RCC 7860 (cell line): ENCODE measurements around the gene KRT71.

ENCODE experiments used
- DNase-seq: peaks from one replicate; pipeline ENCODE4 v3.0.0-alpha.2; 2015; ENCODE audit warnings: low spot score
- FAIRE-seq: peaks from 2 replicates; lab custom pipeline; 2012; peaks lifted over from hg19 to GRCh38; lab: Jason Lieb, UNC

The KRT71 gene

GRCh38 chr12:52577316-52577715 is 24.4 kb upstream of the KRT71 start:
- FAIRE-seq (no peak), DNase-seq (no peak)

- FAIRE-seq (no peak), DNase-seq (no peak)
Observed at GRCh38 chr12:52575948-52576347, 23.0 kb upstream of the KRT71 start.

- no peak for DNase-seq
- no peak for FAIRE-seq
Observed at GRCh38 chr12:52575256-52575655, 22.3 kb upstream of the KRT71 start.

- FAIRE-seq = no peak
- DNase-seq = no peak
Observed at GRCh38 chr12:52573743-52574142, 20.8 kb upstream of the KRT71 start, which contains the start of gene KRT74. Gene KRT74 (minus strand): TSS chr12:52573843. CDS start chr12:52573777, 66 bp downstream.

- FAIRE-seq (no peak), DNase-seq (no peak)
Observed at GRCh38 chr12:52573306-52573705, 20.4 kb upstream of the KRT71 start.

GRCh38 chr12:52570511-52570910 is 17.6 kb upstream of the KRT71 start:
- DNase-seq = no peak
- FAIRE-seq = no peak

GRCh38 chr12:52568111-52568510 is 15.2 kb upstream of the KRT71 start:
- no peak for FAIRE-seq
- no peak for DNase-seq

- no peak for FAIRE-seq
Observed at GRCh38 chr12:52566847-52567291, 13.9 kb upstream of the KRT71 start.

GRCh38 chr12:52564582-52564981 is 11.6 kb upstream of the KRT71 start:
- FAIRE-seq = no peak
- DNase-seq = no peak

More at GRCh38 chr12:52566847-52567291, 13.9 kb upstream of the KRT71 start:
- DNase-seq = no peak

- no peak for FAIRE-seq
Observed at GRCh38 chr12:52561880-52562449, 9.0 kb upstream of the KRT71 start.

GRCh38 chr12:52559979-52560378 is 7.0 kb upstream of the KRT71 start:
- FAIRE-seq (no peak), DNase-seq (no peak)

More at GRCh38 chr12:52561880-52562449, 9.0 kb upstream of the KRT71 start:
- no peak for DNase-seq

GRCh38 chr12:52558781-52559445 is 6.0 kb upstream of the KRT71 start:
- DNase-seq (no peak), FAIRE-seq (no peak)

GRCh38 chr12:52557476-52557875 is 4.5 kb upstream of the KRT71 start:
- FAIRE-seq (no peak), DNase-seq (no peak)

GRCh38 chr12:52555577-52555976 is 2.6 kb upstream of the KRT71 start:
- DNase-seq = no peak
- no peak for FAIRE-seq

- no peak for DNase-seq
Observed at GRCh38 chr12:52552055-52552454, 890 bp downstream of the KRT71 start.

GRCh38 chr12:52551216-52551865 is 1.6 kb downstream of the KRT71 start:
- no peak for DNase-seq
- no peak for FAIRE-seq

More at GRCh38 chr12:52552055-52552454, 890 bp downstream of the KRT71 start:
- no peak for FAIRE-seq

GRCh38 chr12:52546126-52546525 is 6.8 kb downstream of the KRT71 start:
- FAIRE-seq = no peak

GRCh38 chr12:52543985-52544883 is 8.7 kb downstream of the KRT71 start:
- no peak for DNase-seq
- no peak for FAIRE-seq

More at GRCh38 chr12:52546126-52546525, 6.8 kb downstream of the KRT71 start:
- DNase-seq = no peak

GRCh38 chr12:52542785-52543318 is 10.1 kb downstream of the KRT71 start:
- FAIRE-seq (no peak), DNase-seq (no peak)

- no peak for FAIRE-seq
- no peak for DNase-seq
Observed at GRCh38 chr12:52542157-52542556, 10.8 kb downstream of the KRT71 start.

- DNase-seq (no peak), FAIRE-seq (no peak)
Observed at GRCh38 chr12:52541709-52542108, 11.2 kb downstream of the KRT71 start.
